Thyroid gland (tissue), 4 donors: Measurements from ENCODE around the gene TM9SF4. TPM values are rescaled to one million over a fixed set of nuclear protein-coding genes. Genes with fewer than 3 reads are reported as not detected.
"Not testable (repeated sequence)": the region's sequence is repeated elsewhere in the genome, so short reads cannot be mapped to it uniquely, and the experiment has no call there.

ENCODE experiments used
- DNase-seq, 2 donors: peaks; one replicate each; pipeline ENCODE4 v3.0.0-alpha.2; 2019
- H3K27ac ChIP-seq, 3 donors: fragments of 200-600 bp; sonication (generic); 1 replicate in 2 of 3; 2 replicates in 1 of 3; pipeline ENCODE4 v1.5.1; 2016 to 2019; ENCODE audit warnings: mild to moderate bottlenecking in 1 of 3, moderate library complexity in 1 of 3
- H3K27me3 ChIP-seq: fragments of 200-600 bp; sonication (generic); one replicate; pipeline ENCODE4 v1.5.1; 2019
- H3K36me3 ChIP-seq, 2 donors: fragments of 200-600 bp; sonication (generic); one replicate each; pipeline ENCODE4 v1.5.1; 2016 to 2019
- H3K4me1 ChIP-seq, 2 donors: fragments of 200-600 bp; sonication (generic); one replicate each; pipeline ENCODE4 v1.5.1; 2017 to 2019
- H3K4me3 ChIP-seq, 3 donors: fragments of 200-600 bp; sonication (generic); replicated peaks in 1 of 3; 1 replicate in 2 of 3; 2 replicates in 1 of 3; pipeline ENCODE4 v1.5.1; 2016; ENCODE audit warnings: mild to moderate bottlenecking in 1 of 3
- H3K9me3 ChIP-seq: fragments of 200-600 bp; sonication (generic); one replicate; pipeline ENCODE4 v1.5.1; 2017
- POLR2A ChIP-seq, 2 donors: fragments of 450-650 bp; IDR thresholded peaks; one replicate each; pipeline ENCODE4 v1.6.1; 2017; ENCODE audit warnings: antibody characterized with exemption in 2 of 2, mild to moderate bottlenecking in 2 of 2, moderate library complexity in 1 of 2
- WGBS, 2 donors: methylation state at CpG; one replicate each; pipeline ENCODE4 v1.1.5; 2017; 5-methylcytosine and 5-hydroxymethylcytosine counted together
- intact Hi-C: fragments of 100-400 bp; cut with DNase I; formaldehyde crosslinking; loops from one replicate; pipeline ENCODE4 v1.15.1; 2023
- total RNA-seq, 4 donors: library from RNA; depleted of rRNA; stranded (reverse); fragments of >200 nt; gene quantifications; one replicate each; pipeline ENCODE4 v1.2.3, GENCODE V29; 2016
- TF ChIP-seq, protein P1 (sequence below), 6 experiments: fragments of 200-600 bp in 3 of 6; fragments of 450-650 bp in 3 of 6; sonication (generic) in 3 of 6; IDR thresholded peaks; one replicate each; pipeline ENCODE4 v1.5.1; 2016 to 2019; ENCODE audit warnings: antibody characterized with exemption in 6 of 6, mild to moderate bottlenecking in 2 of 6, inconsistent platforms in 1 of 6, moderate library complexity in 1 of 6

Gene TM9SF4
- total RNA-seq, 4 donors from 2014 or later = 28.8 to 46.0 (median 38.0) TPM

DNA sequence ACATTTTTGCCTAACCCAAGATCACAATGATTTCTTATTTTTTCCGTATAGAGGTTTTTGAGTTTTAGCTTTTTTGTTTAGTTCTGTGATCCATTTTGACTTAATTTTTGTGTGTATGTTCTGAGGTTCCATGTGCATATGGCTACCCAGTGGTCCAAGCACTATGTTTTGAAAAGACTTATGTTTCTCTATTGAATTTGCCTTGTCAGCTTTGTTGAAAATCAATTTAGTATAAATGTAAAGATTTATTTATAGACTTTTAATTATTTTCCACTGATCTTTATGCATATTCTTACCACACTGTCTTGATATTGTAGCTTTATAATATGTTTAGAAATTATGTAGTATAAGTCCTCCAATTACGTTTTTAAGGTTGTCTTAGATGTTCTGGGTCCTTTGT, 10.2 kb downstream of the TM9SF4 start:
- Histone ChIP-seq H3K4me1 (peaks cover 6 to 16% of the 10 kb centered on the region in 2 donors), H3K36me3 (no peaks in the 10 kb centered on the region), H3K4me3 (no peak overlapping the region), H3K27me3 (no peaks in the 10 kb centered on the region), H3K9me3 (no peaks in the 10 kb centered on the region), H3K27ac (no peak overlapping the region)
- no peak for DNase-seq
- intact Hi-C loops = loop anchor here (10.0 kb wide), 1 partner anchor 85 kb away; the partner anchor contains the start of genes PLAGL2 and POFUT1
- TF ChIP-seq, protein P1, sequence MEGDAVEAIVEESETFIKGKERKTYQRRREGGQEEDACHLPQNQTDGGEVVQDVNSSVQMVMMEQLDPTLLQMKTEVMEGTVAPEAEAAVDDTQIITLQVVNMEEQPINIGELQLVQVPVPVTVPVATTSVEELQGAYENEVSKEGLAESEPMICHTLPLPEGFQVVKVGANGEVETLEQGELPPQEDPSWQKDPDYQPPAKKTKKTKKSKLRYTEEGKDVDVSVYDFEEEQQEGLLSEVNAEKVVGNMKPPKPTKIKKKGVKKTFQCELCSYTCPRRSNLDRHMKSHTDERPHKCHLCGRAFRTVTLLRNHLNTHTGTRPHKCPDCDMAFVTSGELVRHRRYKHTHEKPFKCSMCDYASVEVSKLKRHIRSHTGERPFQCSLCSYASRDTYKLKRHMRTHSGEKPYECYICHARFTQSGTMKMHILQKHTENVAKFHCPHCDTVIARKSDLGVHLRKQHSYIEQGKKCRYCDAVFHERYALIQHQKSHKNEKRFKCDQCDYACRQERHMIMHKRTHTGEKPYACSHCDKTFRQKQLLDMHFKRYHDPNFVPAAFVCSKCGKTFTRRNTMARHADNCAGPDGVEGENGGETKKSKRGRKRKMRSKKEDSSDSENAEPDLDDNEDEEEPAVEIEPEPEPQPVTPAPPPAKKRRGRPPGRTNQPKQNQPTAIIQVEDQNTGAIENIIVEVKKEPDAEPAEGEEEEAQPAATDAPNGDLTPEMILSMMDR (IDR thresholded peaks at IDR 0.05) = no peak
- no peak for TF ChIP-seq POLR2A (IDR thresholded peaks at IDR 0.05)
- 93 to 97% methylated on average over 2 of the region's 2 CpGs for WGBS, 2 donors

DNA sequence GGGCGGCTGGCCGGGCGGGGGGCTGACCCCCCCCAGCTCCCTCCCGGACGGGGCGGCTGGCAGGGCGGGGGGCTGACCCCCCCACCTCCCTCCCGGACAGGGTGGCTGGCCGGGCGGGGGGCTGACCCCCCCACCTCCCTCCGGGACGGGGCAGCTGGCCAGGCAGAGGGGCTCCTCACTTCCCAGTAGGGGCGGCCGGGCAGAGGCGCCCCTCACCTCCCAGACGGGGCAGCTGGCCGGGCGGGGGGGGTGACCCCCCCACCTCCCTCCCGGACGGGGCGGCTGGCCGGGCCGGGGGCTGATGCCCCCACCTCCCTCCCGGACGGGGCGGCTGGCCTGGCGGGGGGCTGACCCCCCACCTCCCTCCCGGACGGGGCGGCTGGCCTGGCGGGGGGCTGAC, 12.4 kb downstream of the TM9SF4 start:
- H3K36me3 ChIP-seq, H3K4me3 ChIP-seq, H3K27ac ChIP-seq, H3K4me1 ChIP-seq, intact Hi-C loops, DNase-seq, H3K27me3 ChIP-seq, H3K9me3 ChIP-seq: not testable (repeated sequence)
- WGBS, 2 donors = no CpG with 5 or more reads among the region's 31 CpGs

DNA sequence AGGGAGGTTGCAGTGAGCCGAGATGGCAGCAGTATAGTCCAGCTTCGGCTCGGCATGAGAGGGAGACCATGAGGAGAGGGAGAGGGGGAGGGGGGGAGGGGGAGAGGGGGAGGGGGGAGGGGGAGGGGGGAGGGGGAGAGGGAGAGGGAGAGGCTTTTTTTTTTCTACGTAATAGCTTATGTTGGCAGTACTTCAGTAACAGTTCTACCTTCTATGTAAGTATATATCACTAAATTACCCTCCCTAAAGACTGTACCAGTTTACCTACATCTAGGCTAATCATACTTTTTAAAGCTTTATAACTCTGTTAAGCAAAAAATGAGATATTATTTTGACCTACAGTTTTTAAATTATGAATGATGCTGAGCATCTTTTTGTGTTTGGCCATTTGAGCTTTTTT, 13.6 kb downstream of the TM9SF4 start:
- DNase-seq = no peak
- 98 to 100% methylated on average over 3 to 4 of the region's 4 CpGs for WGBS, 2 donors
- no peak overlapping the region for H3K27ac ChIP-seq
- no peak overlapping the region for H3K4me3 ChIP-seq
- H3K9me3 ChIP-seq = no peaks in the 10 kb centered on the region
- TF ChIP-seq POLR2A (IDR thresholded peaks at IDR 0.05) = no peak
- TF ChIP-seq, protein P1 (IDR thresholded peaks at IDR 0.05) = no peak
- peaks cover 11 to 16% of the 10 kb centered on the region in 2 donors for H3K4me1 ChIP-seq
- no peaks in the 10 kb centered on the region for H3K36me3 ChIP-seq
- H3K27me3 ChIP-seq = no peaks in the 10 kb centered on the region
- intact Hi-C loops = no loop called here

DNA sequence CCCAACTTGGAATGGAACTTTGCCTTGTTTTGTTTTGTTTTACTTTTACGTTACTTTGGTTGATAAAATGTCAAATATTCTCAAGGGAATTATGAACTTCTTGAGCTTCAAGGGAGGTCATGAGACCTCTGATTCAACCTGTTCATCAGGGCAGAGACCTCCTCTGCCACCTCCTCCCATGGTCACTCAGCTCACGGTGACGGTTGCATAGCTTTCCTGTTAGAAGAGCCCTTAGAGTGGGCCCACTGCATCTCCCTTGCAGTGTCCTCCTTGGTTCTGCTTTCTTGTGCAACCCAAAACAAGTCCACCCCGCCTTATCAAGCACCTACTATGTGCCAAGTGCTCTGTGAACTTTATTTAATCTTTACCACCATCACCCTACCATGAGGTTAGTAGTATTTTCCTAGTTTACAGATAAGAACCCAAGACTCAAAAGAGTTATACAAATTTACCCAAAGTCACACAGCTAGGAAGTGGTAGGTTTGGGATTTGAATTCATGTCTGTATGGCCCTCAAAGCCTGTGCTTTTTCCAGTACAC, 15.5 kb downstream of the TM9SF4 start:
- WGBS, 2 donors = 89 to 93% methylated on average over 4 of the region's 4 CpGs
- Histone ChIP-seq H3K36me3 (no peaks in the 10 kb centered on the region), H3K27me3 (no peaks in the 10 kb centered on the region), H3K4me3 (no peak overlapping the region), H3K9me3 (no peaks in the 10 kb centered on the region), H3K4me1 (peaks cover 11 to 16% of the 10 kb centered on the region in 2 donors), H3K27ac (no peak overlapping the region)
- intact Hi-C loops = no loop called here
- TF ChIP-seq POLR2A (IDR thresholded peaks at IDR 0.05) = no peak
- TF ChIP-seq, protein P1 (IDR thresholded peaks at IDR 0.05) = no peak
- DNase-seq = no peak

DNA sequence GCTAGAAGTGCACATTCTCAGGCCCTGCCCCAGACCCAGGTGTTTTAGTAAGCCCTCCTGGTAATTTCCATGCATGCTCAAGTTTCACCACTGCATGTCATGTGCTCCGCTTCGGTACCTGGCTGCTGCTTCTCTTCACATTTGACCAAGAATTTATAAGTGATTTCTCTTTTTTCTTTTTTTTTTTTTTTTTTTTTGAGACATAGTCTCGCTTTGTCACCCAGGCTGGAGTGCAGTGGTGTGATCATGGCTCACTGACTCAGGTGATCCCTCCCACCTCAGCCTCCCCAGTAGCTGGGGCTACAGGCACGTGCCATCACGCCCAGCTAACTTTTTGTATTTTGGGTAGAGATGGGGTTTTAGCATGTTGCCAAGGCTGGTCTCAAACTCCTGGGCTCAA, 16.0 kb downstream of the TM9SF4 start:
- Histone ChIP-seq H3K9me3 (no peaks in the 10 kb centered on the region), H3K4me3 (no peak overlapping the region), H3K27ac (no peak overlapping the region), H3K27me3 (no peaks in the 10 kb centered on the region), H3K36me3 (no peaks in the 10 kb centered on the region), H3K4me1 (peaks cover 11 to 16% of the 10 kb centered on the region in 2 donors)
- 59 to 61% methylated on average over 5 of the region's 5 CpGs for WGBS, 2 donors
- TF ChIP-seq POLR2A (IDR thresholded peaks at IDR 0.05) = no peak
- TF ChIP-seq, protein P1 (IDR thresholded peaks at IDR 0.05) = no peak
- intact Hi-C loops = no loop called here
- peak; percentile 52 to 53 for DNase-seq
